Cerebellar cortex (tissue), 1 donor: ENCODE data around the gene FBXO31.

Experiments used
- DNase-seq: peaks from one replicate; pipeline ENCODE4 v3.0.0-alpha.2; 2015; ENCODE audit warnings: low spot score

Gene FBXO31

DNA sequence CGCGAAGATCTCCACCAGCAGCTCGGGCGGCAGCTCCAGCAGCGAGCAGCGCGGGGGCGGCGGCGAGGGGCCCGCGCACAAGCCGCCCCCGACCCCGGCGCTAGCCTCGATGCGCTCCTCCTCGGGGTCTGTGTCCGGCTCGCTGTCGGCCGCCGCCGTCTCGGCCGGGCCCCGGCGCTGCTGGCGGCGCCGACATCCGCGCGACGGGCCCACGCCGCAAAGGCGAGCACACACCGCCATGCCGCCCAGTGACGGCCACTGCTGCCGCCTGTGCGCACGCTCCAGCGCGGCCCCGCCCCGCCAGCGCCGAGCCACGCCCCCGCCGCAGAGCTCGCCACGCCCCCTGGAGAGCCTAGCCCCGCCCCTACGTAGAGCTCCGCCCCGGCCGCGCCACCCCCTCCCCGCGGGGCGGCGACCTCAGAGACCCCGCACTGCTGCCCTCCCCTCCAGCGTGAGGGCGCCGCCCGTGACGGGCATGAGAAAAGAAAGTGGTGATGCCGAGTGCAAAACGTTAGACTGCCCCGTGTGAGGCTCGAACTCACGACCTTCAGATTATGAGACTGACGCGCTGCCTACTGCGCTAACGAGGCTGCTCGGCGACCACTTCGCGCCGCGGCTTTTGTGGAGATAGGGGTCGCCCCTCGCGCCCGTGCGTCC lies at the start of gene FBXO31:
FBXO31 (minus strand) TSS at position 272 of the 657 bp plus-strand sequence; CDS start at position 240, 32 bp downstream.
- peak; percentile 87 for DNase-seq

DNA sequence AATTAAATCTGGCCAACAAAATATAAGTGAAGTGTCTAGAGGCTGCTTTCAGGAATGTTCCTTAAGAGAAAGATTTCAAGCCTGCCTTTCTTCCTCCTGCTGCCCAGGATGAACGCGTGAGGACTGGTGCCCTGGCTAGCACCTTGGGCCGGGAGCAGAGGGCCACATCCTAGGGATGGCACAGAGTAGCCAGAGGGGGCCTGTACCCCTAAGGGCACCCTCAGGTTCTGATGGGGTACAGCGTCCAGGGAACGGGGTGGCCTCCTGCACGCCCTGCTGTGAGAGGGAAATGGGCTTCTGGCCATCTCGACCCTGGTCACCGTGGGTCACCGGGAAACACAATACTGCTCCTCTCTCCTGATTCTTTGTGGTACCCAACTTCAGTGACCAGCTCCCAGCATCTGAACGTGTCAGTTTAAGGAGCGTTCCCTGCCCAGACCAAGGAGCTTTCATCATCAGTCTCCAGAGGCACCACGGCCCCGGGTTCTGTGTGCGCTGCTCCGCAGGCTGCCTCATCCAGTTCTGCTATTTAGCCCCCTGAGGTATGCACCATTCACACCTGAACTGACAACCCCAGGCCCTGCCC lies 48.8 kb upstream of the FBXO31 start:
- DNase-seq, result no peak

DNA sequence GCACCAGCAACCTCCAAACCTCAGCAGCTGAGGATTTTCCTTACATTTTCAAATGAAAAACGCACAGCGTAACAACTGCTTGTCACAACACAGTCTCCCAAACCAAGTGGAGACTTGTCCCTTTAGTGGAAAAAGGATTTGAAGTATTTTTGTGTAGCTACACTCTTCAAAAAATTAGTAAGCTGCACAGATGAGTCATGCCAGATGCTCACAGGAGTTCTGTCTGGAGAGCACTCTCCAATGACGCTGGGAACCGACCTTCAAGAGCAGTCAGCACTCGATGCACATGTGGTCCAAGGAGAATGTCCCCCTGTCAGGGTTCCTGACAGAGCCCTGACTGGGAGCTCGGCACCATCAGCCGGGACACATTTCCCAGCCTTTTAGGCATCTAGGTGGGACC lies 48.4 kb upstream of the FBXO31 start:
- no peak for DNase-seq

DNA sequence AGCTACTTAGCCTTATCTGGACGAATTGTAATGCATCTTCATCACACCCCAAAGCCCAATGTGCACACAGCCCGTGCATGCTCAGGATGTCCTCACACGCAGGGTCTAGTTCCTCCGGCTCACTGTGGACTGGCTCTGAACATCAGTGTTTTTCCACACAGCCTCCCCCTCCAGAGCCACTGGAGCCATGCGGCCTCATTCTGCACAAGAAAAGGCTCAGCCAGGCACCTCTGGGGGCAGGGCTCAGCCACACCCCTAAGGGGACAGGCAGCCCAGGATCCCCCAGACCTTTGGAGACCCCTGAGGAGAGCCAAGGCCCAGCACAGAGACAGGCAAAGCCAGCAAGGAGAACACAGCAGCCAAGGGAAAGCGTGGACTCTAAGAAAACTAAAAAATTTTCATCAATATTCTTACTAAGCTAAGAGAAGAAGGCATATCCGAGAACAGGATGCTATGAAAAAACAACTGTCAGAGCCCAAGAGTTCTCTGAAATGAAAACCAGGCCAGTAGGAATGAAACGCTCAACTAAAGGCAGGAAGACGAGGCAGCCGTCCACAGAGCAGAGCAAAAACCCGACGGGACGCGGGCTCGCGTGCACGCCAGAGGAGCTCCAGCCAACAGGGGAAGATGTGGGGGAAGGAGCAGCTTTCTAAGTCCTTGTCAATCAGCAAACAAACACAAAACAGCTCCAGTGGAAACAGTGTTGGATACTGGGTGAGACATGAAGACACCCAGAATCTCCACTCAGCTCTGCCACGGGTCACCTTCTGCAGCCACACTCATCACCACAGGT lies 43.0 kb upstream of the FBXO31 start:
- no peak for DNase-seq

- DNase-seq, result no peak
Observed at GRCh38 chr16:87425941-87426340, 42.4 kb upstream of the FBXO31 start.

- DNase-seq, result no peak
Observed at GRCh38 chr16:87424266-87424665, 40.7 kb upstream of the FBXO31 start.

DNA sequence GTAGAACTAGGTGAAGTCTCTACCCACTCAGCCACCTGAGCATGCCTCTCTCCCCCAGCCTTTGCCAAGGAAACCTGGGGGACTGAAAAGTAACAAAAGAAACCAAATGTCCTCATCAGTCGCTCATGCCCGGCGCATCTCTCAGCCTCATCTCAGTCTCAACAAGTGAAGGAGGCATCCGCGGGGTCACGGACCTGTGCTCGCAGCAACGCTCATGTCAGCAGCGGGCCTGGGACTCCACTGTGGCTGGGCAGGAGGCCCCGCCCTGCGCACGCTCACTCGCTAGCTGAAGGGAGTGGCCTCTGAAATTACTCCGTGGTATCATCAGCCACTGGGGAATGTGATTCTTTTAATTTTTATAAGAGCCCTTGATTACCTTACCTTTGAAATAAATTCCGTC lies 39.9 kb upstream of the FBXO31 start:
- no peak for DNase-seq

DNA sequence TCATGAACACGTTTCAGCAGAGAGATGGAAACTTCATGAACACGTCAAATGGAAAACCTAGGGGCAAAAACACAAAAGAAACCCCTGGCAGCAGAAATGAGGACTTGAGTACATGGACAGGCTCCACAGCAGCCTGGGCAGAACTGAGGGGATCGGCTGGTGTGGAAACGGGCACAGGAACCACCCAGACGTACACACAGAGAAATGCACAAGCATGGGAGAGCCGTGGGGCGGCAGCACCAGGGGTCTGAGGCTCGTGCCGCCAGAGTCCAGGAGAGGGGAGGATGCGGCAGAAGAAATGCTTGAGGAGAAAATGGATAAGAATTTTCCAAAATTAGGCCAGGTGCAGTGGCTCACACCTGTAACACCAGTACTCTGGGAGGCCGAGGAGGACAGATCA lies 38.5 kb upstream of the FBXO31 start:
- DNase-seq, result no peak

DNA sequence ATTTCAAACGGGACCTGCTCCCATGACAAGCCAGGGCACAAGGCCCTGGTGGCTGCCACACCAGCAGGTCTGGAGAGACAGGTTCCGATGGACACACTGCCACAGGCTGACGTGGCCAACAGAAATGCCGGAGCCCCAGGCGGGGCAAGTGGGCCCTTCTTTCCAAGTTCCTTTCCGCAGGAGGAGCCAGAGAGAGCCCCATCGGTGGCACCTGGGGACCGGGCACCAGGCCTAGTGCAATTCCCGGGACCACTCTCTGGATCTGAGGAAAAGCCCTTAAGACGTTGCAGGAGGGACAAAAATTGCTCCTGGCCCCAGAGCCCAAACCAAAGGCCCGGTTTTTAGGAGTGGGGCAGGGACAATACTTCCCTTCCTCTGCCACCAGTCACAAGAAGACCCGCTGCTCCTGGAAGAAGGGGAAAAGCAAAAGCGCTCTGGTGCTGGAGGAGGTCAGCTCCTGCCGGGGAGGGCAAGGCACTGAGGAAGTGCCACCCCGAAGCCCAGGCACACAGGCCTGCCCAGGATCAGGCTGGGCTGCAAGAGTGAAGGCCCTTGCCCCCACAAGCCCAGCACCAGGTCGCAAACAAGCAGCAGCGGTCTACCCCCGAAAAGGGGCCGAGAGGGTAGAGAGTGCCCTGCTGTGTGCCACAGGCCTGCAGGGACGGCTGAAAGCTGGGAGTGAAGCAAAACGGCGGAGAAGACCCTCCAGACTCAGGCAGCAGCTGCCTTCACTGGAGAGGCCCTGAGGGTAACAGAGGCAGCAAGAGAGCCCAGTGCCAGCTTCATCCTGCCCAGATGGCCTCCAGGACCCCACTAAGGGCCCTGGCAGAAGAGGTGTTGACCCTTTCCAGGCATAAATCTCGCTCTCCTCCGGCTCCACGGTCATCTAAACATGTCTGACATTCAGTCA lies 37.7 kb upstream of the FBXO31 start:
- DNase-seq, result no peak

DNA sequence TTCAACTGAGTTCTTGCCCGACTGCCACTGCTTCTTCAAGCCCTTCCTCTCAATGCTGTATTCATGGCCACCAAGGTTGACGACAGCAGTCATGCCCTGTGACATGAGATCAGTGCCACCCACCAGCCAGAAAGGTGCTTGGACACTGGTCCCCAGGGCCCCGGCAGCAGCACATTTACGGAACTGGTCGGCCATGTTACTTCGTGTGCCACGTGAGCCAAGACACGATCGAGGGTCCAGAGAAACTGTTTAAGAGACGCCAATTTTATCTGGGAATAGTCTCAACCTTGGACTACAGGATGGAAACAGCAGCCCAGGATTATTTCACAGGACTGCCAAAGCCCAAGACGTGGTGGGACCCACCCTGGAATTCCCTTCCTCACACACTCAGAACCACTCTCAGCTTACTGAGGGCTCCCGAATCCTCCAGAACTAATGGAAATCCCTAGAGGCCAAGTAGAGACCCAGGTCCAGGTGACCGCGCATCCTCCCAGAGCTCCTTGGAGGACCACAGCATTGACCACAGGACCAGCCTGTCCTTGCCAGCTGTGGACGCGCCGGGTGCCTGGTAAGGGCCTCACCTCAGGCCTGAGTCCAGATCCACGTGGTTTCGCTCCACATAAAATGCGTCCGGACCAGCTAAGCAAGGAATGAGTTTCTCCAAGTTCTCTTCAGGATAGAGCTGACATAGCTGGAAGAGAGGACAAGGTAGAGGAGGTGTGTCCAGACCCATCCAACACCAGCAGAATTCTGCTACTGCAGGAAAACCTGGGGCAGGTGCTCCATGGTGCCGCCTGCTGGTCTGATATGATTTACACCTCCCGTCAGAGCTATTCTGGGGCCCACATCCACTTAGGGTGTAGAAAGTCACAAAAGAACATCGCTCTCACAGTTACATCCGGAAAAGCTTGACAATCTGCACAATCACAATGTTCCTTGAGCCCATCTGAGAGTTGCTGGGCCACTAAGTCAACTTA lies 36.7 kb upstream of the FBXO31 start:
- DNase-seq, result no peak

DNA sequence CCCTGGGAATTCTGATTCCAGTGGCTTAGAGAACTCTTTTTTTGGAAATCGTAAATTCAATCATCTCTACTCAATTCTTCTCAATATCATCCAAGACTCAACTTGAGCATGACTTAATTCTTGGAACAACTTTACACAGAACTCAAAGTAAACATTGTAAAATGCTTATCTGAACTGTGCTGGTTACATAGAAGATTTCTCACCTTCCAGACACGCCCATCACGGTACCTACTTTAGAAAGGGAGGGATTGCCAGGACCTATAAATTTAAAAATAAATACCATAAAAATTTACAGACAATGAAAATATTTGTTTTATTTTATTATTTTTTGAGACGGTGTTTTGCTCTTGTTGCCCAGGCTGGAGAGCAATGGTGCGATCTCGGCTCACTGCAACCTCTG lies 35.1 kb upstream of the FBXO31 start:
- DNase-seq, result no peak

DNA sequence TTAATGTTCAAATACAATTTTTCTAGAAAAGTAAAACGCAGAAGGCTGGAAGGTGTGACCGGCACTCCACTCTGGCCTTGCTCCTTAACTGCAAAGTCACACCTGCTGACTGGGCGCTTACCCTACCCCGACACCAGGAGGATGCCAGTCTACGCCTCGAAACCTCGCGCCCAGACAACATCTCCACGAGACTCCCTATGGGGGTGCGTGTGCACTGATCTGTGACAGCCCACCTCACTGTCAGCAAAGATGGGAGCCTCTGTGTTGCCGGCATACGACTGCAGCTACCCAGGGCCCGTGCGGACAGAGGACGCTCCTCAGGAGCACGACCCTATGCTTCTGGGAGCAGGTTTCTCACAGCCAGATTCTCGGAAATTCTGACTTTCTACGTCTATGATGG lies 34.6 kb upstream of the FBXO31 start:
- DNase-seq, result no peak

DNA sequence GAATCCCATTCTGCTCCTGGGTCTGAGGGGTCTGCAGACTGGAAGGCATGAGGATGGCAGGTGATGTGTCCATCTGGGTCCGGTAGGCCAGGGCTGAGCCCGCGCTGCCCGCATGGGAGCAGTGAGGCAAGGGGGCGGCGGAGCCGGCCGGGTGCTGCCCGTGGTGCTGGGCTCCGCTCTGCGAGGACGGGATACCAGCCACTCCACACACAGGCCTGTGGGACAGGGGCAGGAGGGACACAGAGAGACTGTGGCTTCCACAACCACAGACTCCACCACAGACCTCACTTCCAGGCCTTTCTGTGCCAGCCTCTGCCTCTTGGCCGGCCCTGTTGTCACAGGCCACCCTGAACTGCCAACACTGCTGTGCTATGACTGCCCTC lies 33.9 kb upstream of the FBXO31 start:
- no peak for DNase-seq

- peak; percentile 67 for DNase-seq
Observed at GRCh38 chr16:87416826-87417527, 33.4 kb upstream of the FBXO31 start.

DNA sequence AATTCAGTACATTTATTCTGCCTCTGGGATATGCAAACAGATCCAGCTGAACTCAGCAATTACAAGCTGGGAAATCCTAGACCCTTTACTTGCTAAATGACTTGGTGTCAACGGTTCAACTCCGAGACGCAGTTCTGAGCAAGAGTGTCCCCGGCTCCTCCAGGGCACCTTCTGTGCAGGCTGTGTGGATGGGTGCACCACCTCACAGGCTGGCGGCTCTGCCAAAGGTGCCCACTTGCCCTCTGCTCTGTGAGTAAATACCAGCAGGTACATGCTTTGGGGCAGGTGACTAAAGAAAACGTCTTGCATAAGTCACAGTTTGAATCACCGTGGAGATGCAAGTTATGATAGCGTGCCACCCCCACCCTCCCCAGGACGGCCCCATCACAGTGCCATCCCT lies 31.9 kb upstream of the FBXO31 start:
- DNase-seq, result no peak

GRCh38 chr16:87414251-87414680 lies 30.7 kb upstream of the FBXO31 start:
- no peak for DNase-seq

DNA sequence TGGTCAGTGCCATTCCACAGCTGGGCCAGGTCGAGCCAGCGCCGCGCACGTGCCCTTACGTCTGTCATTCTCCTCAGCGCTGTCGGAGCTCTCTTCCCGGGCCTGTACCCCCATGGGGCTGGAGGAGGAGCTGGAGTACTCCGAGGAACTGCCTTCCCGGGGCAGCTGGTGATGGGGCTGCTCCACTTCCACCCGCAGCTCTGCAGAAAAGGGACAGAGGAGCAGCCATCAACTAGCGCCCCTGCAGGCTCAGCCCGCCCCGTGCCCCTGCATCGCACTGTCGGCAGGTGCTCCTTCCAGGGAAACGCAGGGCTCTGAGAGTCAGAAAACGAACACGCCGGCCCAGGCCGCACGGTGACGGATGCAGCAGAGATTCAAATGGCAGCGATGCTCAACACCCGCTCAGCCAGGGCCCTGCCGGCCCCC lies 29.4 kb upstream of the FBXO31 start:
- DNase-seq, result no peak

- DNase-seq, result no peak
Observed at GRCh38 chr16:87412371-87412995, 28.9 kb upstream of the FBXO31 start.

- DNase-seq, result peak; percentile 78
Observed at GRCh38 chr16:87411375-87412271, 28.0 kb upstream of the FBXO31 start.
